Central memory CD4-positive, alpha-beta T cell (primary cell): ENCODE measurements around the gene PRPF6.

Source experiments
- DNase-seq: peaks from one replicate; pipeline ENCODE4 v3.0.0; 2022
- total RNA-seq, 3 experiments: gene quantifications; one replicate each; lab custom pipeline; 2026; lab: John Stamatoyannopoulos, UW

PRPF6 gene, protein sequence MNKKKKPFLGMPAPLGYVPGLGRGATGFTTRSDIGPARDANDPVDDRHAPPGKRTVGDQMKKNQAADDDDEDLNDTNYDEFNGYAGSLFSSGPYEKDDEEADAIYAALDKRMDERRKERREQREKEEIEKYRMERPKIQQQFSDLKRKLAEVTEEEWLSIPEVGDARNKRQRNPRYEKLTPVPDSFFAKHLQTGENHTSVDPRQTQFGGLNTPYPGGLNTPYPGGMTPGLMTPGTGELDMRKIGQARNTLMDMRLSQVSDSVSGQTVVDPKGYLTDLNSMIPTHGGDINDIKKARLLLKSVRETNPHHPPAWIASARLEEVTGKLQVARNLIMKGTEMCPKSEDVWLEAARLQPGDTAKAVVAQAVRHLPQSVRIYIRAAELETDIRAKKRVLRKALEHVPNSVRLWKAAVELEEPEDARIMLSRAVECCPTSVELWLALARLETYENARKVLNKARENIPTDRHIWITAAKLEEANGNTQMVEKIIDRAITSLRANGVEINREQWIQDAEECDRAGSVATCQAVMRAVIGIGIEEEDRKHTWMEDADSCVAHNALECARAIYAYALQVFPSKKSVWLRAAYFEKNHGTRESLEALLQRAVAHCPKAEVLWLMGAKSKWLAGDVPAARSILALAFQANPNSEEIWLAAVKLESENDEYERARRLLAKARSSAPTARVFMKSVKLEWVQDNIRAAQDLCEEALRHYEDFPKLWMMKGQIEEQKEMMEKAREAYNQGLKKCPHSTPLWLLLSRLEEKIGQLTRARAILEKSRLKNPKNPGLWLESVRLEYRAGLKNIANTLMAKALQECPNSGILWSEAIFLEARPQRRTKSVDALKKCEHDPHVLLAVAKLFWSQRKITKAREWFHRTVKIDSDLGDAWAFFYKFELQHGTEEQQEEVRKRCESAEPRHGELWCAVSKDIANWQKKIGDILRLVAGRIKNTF
- total RNA-seq, result 109 to 201 (median 188) reads per million in 3 experiments

GRCh38 chr20:63980806-63981728, at the start of gene PRPF6:
TSS of gene PRPF6 (plus strand) at chr20:63981132. CDS start at chr20:63981246, 114 bp downstream.
- peak; percentile 93 for DNase-seq

- DNase-seq, result no peak
Observed at GRCh38 chr20:63931735-63932134, 49.2 kb upstream of the PRPF6 start.

- DNase-seq, result no peak
Observed at GRCh38 chr20:63932606-63933160, 48.2 kb upstream of the PRPF6 start.

DNA sequence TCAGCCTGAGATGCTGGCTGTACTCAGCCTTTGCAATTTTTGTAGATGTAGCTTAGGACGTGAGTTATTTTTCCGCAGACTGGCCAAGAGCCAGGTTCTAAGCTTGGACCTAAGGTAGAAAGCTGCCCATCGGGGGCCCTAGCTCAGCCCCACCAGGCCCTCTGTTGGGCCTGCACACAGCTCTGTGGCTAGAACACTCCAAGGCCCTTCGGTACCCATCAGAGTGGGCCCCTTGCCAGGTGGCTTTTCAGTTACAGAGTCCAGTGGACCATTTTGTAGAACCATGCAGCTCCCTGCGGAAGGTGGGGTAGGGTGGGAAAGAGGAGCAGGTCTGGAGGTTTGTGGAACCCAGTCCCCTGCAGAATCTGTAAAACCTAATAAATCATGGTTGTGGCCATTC, 47.3 kb upstream of the PRPF6 start:
- DNase-seq, result no peak

DNA sequence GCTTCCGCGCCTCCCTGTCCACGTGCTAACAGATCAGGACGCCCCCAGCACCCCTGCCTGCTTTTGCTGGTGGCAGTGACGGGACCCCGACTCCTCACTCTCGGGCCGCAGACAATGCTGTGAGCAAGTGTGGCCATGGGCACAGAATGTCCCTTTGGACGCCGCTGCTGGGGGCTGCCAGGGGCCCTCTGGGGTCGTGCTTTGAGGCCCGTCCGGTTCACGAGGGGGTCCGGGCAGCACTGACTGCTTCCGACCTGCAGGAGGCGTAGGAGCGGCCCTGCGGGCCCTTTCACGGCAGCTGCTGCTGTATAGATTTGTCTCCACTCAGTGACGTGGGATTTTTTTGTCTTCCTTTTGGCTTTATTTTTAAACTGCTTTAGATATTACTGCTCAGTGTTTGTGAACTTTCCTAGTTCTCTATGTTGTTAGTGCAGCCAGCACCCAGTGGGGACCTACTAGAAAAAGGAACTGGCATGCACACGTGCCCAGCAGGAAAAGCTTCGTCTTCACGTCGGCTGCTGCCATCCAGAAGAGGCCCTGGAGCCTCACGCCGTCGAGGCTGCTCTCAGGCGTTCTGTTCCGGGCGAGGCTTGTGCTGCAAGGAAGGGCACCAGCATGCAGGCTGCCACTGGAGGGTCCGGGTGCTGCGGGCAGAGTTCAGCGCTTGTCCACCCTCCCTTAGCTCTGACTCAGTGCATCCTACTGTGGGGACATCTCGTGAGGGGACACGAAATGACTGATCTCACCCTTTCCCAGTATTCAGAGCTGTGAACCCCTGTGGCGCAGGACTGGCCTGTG, 46.5 kb upstream of the PRPF6 start:
- DNase-seq, result no peak

GRCh38 chr20:63935447-63935846, 45.5 kb upstream of the PRPF6 start:
- no peak for DNase-seq

DNA sequence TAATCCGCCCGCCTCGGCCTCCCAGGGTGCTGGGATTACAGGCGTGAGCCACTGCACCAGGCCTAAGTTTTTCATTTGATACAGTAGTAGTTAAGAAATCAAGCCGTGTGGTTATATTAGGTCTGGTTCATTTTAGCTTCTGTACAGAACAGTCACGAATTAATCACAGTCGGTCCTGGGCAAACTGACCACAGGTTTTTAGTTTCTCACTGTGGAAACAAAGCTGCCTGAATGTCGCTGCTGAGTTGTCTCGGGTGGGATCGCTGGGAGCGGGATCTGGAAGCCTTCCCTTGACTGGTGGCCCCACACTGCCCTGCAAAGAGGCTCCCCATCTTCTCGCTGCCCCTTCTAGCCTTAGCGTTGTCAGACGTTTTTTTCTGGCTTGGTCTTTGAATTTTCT, 43.3 kb upstream of the PRPF6 start:
- DNase-seq, result no peak

GRCh38 chr20:63939061-63939935, 41.6 kb upstream of the PRPF6 start:
- no peak for DNase-seq

- DNase-seq, result no peak
Observed at GRCh38 chr20:63940071-63940471, 40.9 kb upstream of the PRPF6 start.

DNA sequence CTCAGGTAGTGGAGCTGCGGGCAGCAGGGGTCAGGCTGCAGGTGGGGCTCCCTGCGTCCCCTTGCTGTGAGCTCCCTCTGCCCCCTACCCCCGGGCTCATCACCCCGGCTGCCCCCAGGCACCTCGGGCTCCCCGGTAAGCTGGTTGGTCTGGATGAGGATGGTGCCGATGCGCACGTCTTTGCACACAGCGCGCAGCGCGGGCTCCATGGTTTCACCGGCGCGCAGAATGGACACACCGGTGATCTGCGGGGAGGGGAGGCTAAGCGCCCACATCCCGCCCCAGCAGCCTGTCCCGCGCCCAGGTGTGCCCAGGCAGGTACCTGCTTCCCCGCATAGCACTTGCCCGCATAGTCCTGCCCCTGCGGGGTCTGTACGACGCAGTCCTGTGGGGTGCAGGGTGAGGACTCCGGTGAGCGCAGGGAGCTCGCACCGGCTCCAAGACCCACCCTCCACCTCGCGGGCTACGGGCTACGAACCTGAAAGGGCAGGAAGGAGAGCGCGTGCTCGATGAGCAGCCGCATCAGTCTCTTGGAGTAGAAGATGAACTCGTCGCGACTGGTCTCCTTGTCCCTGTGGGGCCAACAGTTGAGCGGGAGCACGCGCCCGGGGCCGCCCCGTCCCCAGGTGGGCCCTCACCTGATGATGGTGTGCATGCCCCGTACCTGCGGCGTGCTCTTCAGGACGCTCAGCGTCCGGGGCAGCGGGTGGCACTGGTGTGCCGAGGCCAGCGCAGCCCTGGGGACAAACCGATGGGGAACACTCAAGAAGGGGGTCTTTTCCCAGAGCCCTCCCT, 40.3 kb upstream of the PRPF6 start:
- no peak for DNase-seq

DNA sequence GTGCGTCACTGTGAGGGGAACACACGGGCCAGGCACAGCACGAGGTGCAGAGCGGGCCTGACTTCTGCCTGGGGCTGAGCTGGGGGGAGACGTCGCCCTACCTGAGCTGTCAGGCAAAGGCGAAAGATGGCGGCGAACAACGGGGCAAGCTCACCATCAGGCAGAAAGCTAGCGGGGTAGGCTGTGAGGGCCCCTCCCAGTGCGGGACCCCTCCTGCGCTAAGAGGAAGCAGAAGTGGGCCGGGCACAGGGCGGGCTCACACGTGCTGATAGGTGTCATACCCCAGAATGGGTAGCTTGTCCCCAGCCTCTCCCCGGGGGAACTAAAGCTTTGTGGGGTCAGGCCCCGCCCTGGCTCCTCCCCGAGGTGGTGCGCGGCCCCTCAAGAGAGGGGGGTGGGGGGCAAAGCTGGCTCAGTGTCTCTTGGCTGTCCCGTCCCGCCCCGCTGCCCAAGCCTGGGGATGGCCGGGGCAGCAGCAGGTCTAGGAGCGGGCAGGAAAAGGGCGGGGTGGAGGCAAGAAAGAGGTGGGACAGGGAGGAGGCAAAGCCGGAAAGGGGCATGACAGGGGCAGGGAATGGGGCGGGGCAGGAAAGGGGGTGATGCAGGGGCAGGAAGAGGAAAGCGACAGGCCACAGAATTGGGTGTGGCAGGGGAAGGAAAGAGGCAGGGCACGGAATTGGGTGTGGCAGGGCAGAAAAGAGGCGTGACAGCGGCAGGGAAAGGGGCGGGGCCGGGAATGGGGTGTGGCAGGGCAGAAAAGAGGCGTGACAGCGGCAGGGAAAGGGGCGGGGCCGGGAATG, 39.5 kb upstream of the PRPF6 start:
- DNase-seq, result peak; percentile 79

DNA sequence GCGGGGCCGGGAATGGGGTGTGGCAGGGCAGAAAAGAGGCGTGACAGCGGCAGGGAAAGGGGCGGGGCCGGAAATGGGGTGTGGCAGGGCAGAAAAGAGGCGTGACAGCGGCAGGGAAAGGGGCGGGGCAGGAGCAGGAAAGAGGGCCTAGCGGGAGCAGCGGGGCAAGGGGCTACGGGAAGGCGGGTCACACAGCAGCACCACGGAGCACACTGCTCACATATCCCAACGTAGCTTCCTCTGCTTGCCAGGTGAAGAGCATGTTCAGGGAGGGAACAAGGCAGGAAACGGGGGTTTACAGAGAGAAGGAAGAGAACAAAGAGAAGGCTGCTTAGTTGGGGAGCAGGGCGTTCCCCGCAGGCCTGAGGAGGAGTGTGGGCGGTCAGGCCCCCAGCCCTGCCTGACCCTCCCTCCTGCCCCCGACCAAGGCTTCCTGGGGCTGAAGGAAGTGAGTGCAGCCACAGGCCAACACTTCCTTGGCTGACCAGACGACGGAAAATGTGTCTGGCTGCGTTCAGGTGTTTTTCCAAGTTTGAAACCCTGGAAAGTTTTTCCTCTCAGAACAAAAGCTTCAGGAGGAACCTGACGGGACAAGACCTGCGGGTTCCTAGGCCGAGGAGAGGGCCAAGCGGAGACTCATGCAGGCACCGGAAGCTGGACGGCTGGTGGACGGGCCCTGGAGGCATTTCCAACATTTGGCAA, 38.5 kb upstream of the PRPF6 start:
- peak; percentile 37 for DNase-seq

DNA sequence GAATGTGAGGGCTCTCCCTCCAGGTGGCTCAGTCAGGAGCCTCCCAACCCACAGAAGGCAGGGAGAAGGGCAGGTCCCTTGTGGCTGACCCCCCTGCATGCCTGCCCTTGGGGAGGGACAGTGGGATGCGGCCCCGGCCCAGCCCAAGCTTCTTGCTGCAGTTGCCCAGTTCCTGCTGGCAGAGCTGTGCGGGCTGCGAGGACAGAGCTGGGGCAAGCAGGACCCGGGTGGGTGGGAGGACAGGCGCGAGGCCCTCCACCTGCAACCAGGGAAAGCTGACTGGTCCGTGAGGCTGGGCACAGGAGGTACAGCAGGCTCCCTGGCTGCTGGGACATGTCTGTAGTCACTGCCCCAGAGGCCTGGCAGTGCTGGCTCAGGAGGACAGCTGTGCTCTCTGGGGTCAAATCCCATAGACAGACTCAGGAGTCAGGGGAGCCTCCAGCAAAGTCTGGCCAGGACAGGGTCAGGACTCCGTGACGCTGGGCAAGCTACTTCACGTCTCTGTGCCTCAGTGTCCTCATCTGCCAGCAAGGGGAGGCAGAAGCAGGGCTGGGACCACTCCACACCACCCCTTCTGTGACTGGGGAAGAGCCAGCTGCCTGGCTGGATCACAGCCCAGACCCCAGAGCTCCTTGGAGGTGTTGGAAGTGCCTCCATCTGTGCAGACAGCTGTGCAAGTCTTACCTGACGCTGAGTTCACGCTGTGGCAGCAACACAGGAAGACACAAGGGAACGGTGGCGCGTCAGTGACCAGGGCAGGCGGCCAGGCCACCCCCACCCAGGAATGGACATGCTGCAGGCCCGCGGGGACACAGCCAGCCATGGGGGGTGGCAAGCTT, 37.7 kb upstream of the PRPF6 start:
- DNase-seq, result no peak

- DNase-seq, result no peak
Observed at GRCh38 chr20:63943808-63944077, 37.2 kb upstream of the PRPF6 start.

DNA sequence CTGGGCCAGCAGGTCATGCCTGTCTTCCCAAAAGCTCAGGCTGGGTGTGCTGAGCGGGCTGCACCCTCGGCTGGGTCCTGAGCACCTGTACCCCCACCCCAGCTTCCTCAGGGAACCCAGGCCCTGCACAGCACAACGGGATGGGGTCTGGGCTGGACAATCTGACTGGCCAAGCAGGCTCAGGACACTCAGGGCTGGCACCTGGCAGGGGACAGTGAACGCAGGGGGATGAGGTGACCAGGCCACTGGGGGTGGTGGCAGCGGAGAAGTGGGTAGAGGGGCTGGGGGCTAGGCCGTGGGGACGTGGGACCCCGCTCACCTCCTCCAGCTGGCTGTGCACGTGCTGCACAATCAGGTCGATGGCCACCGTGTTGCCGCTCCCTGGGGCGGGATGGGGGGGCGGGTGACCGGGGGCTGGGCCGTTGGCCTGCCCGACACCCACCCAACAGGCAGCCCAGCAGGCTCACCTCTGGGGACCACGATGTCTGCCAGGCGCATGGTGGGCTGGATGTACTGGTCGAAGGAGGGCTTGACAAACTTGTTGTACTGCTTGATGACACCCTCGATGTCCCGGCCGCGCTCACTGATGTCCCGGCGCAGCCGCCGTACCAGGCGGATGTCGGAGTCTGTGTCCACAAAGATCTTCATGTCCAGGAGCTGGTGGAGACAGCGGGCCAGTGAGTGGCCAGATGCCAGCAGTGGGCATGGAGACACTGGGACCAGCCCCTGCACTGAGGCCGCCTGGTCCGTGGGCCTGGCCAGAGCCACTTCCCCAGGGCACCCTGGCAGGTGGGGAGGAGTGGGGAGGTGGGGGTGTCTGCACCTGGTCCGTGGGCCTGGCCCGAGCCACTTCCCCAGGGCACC, 36.6 kb upstream of the PRPF6 start:
- no peak for DNase-seq

- DNase-seq, result no peak
Observed at GRCh38 chr20:63945031-63945658, 35.8 kb upstream of the PRPF6 start.
